NCI-H1694 treated with DMSO at 0.1 percent for 48 hours (cell line): ENCODE results near the gene KLKB1.

Source experiments
- DNase-seq: peaks from one replicate; lab custom pipeline; 2025; lab: John Stamatoyannopoulos, UW

Gene KLKB1

DNA sequence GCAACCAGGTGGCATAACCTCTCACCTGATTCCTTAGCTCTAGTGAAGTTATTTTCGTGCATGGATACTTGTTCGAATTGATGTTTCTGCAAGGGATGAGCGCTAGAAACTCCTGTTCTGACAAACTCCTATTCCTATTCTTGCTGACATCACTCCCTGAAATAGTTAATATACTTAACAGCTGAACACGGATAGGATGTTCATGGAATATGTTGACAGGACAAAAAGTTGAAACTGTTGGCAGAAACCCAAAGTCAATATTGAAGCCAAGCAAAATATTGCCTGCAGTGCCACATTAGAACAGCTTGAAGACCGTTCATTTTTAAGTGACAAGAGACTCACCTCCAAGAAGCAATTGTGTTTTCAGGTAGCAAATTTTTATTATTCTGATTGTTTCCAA is at the start of gene KLKB1:
Gene KLKB1 (plus strand): TSS at position 287 of the 400 bp plus-strand sequence. CDS start 689 bp downstream, outside the sequence.
- DNase-seq, result no peak

- DNase-seq, result no peak
Measured at GRCh38 chr4:186188107-186188506, 39.2 kb upstream of the KLKB1 start.

DNA sequence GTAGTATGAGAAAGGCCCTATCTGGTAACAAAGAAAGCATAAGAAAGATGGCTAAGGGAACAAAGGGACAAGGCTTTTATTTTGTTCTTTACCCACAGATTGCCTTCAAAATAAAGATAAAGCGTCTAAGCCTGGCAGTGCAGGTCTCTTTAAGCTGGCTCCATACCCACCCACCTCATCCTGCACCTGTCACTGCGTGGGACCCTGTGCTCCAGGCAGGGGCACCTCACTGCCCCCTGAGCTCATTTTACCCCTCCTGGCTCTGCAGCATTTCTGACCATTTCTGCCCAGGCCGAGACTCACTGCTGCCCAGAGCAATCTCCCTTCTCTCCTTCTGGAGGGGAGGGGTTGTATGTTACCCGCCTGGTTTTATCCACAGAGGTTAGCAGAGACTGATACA is 37.7 kb upstream of the KLKB1 start:
- DNase-seq, result no peak

DNA sequence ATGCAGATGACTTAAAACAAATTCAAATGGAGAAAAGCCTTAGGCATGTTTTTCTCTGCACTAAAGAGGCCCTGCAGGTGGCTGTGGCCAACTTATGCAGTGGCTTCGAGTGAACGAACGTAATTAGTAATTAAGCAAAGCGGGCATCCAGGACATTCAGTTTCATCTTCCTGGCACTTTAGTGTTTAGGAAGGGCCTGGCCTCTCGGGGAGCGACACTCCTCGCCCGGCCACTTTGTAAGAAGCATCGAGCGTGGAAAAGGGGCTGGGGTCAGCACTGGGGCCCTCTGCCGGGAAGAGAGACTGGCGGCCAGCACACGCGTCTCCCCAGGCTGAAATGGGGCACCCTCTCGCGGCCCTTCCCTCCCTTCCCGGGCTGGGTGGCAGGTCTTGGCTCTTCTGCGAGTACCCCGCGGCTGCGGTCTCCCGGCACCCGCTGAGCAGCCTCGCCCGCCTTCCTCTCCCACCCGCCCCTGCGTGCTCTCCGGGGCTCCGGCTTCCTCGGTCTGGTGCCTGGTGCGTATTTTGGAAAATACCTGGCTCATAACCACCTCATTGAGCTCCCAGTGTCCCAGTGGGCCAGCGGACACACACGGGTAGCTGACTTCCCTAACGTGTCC is 36.6 kb upstream of the KLKB1 start:
- no peak for DNase-seq

- no peak for DNase-seq
Measured at GRCh38 chr4:186191200-186192065, 35.9 kb upstream of the KLKB1 start, which contains the start of gene CYP4V2. Gene CYP4V2, plus strand, starts transcription at chr4:186191567. Its CDS starts 257 bp downstream, at chr4:186191824.

DNA sequence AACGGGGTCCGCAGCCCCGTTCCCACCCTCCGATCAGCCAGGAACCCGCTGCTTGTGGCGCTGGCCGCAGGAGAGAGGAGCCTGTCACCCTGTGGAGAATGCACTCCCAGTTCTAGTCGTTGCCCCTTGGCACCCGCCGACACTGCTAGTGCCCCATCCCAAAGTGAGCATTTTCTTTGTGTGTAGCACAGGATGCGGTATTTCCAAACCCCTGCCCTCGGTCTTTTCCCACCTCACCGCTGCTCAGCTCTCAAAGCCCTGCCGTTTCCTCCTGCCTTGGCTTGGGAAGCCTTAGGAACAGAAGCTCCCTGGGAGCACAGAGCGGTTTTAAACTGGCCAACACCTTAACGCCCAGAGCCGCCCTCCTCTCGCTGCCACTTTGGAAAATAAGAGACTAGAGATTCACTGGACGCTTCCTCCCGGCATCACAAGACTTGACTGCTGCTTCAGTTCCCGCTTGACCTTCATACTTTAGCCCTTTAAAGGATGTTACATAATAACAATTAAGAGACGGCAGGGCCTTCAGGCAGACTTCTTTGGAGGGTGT is 35.2 kb upstream of the KLKB1 start:
- DNase-seq, result no peak

GRCh38 chr4:186193851-186194250 is 33.5 kb upstream of the KLKB1 start:
- DNase-seq, result no peak

GRCh38 chr4:186196063-186196462 is 31.2 kb upstream of the KLKB1 start:
- no peak for DNase-seq

DNA sequence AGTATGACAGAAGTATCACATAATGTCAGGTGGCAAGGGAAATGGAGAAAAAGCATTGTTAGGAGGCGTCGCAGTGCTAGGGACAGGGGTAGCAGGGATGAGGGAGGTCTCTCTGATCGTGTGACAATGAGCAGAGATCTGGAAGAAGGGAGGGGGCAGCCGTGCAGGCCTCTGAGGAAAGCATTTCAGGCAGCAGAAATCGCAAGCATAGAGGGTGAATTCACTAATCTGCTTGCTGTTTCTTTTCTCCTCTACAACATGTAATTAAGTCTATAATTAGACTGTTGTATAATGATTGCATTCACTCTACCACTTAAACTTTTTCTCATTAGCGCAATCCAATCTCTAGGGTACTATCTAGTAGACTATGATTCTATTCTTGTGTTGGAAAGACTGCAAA is 26.8 kb upstream of the KLKB1 start:
- no peak for DNase-seq

DNA sequence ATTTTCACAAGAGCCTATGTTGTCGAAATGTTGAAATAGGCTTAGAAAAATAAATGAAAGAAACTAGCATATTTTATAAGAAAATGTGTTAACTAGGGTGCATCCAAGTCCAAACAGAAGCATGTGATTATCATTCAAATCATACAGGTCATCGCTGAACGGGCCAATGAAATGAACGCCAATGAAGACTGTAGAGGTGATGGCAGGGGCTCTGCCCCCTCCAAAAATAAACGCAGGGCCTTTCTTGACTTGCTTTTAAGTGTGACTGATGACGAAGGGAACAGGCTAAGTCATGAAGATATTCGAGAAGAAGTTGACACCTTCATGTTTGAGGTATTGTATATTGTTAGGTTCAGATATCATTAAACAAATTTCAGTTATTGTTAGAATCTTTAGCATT is 26.3 kb upstream of the KLKB1 start:
- no peak for DNase-seq

GRCh38 chr4:186201535-186202230 is 25.6 kb upstream of the KLKB1 start:
- no peak for DNase-seq

- DNase-seq, result no peak
Measured at GRCh38 chr4:186202490-186203140, 24.7 kb upstream of the KLKB1 start.

GRCh38 chr4:186203406-186203805 is 23.9 kb upstream of the KLKB1 start:
- DNase-seq, result no peak

DNA sequence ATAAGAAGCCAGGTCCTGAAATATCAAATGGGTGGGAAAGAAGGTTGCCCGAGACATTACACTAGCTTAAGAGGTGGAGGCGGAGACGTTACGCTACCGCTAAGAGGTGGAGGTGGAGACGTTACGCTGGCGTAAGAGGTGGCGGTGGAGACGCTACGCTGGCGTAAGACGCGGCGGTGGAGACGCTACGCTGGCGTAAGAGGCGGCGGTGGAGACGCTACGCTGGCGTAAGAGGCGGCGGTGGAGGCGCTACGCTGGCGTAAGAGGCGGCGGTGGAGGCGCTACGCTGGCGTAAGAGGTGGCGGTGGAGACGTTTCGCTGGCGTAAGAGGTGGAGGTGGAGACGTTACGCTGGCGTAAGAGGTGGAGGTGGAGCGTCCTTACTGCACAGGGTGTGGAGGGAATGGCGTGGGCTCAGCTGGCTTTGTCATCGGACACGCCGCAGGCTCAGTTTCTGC is 23.2 kb upstream of the KLKB1 start:
- no peak for DNase-seq

DNA sequence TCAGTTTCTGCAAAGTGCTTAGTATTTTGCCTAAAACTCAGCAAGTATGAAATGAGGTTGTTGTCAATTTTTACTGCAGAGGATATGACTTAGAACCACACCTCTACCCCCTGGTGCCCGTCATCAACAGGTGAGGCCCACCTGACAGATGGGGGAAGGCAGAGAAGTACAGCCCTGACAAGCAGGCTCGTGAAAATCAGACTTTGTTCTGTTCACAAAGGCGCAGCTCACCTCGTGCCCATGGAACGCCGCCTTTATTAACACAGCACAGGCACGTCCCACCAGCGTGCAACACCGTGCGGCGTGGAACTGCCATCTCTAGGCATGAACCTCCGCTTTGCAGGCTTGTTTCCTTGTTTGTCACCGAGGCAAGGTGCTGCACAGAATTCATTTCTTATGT is 22.6 kb upstream of the KLKB1 start:
- no peak for DNase-seq

- DNase-seq, result no peak
Measured at GRCh38 chr4:186205156-186205555, 22.2 kb upstream of the KLKB1 start.

DNA sequence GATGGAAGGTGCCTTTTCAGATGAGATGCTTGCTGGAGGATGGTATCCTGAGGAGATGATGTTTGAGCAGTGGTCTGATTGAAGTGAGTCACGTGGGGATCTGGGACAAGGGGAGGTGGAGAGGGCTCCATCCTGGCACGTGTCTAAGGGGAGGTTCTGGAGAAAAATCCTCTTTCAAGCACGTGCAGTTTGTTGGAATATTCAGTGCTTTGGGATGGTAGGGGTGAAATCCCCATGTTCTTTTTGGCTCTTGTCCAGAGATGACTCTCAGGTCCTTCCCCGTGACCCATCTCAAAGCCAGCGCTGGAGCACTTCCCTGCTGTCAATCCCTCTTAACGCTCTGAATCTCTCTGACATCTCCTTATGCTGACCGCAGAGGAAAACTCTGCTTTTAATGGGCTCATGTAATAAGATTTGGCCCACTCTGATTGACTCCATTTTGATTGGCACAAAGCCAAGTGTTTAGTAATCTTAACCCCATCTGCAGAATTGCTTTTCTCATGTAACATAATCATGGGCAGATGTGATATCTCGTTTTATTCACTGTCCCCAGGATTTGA is 10.8 kb upstream of the KLKB1 start:
- no peak for DNase-seq

DNA sequence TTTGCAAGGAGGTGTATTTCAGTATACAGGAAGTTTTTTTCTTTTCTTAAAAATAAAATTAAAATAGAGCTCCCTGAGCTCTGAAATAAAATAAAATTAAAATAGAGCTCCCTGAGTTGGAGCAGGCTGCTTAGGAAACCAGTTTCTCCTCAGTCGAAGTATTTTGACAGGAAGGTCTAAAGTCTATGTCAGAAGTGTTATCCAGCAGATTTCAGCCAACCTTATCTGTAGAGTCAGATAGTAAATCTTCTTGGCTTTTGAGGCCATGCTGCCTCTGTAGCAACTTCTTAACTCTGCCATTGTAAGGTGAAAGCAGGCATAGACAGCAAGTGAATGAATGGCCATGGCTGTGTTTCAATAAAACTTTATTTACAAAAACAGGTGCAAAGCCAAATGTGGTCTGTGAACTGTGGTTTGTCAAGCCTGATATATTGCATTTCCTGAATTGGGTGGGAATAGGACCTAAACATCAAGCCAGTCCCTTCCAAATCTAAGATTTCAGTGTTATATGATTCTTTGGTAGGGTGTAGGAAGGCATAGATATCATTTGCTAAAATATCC is 9.5 kb upstream of the KLKB1 start:
- DNase-seq, result no peak

DNA sequence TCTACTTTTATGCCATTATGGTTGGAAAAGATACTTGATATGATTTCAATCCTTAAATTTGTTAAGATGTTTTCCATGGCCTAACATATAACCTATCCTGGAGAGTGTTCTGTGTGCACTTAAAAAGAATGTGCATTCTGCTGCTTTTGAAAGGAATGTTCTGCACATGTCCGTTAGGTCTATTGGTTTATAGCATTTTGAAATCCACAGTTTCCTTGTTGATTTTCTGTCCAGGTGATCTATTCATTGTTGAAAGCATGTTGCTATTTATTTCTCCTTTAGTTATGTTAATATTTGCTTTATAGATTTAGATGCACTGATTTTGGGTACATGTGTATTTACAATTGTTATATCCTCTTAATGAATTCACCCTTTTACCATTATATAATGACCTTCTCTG is 5.7 kb upstream of the KLKB1 start:
- no peak for DNase-seq

DNA sequence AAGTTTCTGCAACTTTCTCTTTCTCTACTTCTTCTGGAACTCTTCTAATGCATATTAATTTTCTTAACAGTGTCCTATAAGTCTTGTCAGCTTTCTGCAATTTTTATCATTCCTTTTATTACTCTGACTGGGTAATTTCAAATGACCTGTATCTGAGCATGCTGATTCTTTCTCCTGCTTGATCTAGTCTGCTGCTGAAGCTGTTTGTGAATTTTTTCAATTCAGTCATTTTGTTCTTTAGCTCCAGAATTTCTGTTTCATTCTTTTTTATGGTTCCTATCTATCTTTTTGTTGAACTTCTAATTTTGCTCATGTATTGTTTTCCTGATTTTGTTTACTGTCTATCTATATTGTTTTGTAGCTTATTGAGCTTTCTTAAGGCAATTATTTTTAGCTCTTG is 1.5 kb upstream of the KLKB1 start:
- DNase-seq, result no peak

DNA sequence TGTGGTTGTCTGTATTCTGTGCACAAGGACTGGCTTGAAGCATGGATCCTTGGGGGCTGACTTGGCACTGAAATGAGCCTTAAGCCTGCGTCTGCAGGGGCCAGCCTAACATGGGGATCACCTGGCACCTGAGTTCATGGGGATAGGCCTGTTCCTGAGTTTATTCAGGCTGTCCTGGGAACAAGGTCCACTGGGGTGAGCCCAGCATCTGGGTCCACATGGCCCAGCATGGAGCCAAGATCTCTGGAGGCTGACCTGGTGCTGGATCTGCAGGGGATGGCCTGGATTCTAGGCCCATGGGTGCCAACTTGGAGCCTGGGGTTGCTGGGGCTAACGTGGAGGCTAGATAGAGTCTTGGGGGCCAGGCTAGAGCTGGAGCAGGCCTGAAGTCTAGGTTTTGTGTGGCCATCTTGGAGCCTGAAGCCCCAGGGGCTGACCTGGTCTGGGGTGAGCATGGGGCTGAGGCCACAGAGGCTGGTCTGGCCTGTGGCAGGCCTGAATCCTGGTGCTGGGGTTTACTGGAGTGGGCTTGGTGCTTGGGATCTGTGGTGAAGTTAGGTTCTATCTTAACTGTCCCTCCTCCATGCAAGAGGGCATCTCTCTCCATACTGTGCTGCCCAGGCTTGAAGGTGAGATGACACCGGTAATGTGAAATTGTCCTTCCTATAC is 652 bp upstream of the KLKB1 start:
- no peak for DNase-seq
